Measurements from ENCODE around the gene SCAPER.

Gene SCAPER

DNA sequence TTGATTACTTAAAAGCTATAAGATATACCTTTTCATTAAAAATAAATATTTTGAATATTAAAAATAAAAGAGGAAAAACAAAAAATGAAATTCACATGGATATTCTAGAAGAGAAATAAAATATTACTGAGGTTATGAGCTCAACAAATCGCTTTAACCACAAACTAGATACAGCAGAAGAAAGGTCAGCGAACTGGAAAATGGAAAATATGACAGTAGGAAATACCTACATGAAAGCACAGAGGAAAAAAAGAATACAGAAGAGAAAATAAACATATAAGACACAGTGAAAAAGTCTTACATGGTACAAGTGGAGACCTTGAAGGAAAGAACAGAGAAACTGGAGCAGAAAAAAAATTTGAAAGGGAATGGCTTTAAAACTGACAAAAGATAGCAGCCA, 33.2 kb downstream of the SCAPER start:
- DNase-seq (ENCODE audit: low spot score) = no peak
- Histone ChIP-seq H3K27ac (ENCODE audit: poor library complexity, severe bottlenecking) (no peak overlapping the region), H3K4me1 (ENCODE audit: insufficient read depth, poor library complexity, severe bottlenecking) (no peaks in the 10 kb centered on the region), H3K9me3 (ENCODE audit: severe bottlenecking) (no peaks in the 10 kb centered on the region), H3K27me3 (ENCODE audit: insufficient read depth, poor library complexity, severe bottlenecking) (no peaks in the 10 kb centered on the region), H3K4me3 (ENCODE audit: severe bottlenecking) (no peak overlapping the region), H3K36me3 (ENCODE audit: low read depth) (peaks cover 18% of the 10 kb centered on the region)
- no peak for ATAC-seq (ENCODE audit: low read depth)
- TF ChIP-seq, protein P1, sequence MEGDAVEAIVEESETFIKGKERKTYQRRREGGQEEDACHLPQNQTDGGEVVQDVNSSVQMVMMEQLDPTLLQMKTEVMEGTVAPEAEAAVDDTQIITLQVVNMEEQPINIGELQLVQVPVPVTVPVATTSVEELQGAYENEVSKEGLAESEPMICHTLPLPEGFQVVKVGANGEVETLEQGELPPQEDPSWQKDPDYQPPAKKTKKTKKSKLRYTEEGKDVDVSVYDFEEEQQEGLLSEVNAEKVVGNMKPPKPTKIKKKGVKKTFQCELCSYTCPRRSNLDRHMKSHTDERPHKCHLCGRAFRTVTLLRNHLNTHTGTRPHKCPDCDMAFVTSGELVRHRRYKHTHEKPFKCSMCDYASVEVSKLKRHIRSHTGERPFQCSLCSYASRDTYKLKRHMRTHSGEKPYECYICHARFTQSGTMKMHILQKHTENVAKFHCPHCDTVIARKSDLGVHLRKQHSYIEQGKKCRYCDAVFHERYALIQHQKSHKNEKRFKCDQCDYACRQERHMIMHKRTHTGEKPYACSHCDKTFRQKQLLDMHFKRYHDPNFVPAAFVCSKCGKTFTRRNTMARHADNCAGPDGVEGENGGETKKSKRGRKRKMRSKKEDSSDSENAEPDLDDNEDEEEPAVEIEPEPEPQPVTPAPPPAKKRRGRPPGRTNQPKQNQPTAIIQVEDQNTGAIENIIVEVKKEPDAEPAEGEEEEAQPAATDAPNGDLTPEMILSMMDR (IDR thresholded peaks at IDR 0.05; ENCODE audit: poor library complexity, severe bottlenecking) = no peak

DNA sequence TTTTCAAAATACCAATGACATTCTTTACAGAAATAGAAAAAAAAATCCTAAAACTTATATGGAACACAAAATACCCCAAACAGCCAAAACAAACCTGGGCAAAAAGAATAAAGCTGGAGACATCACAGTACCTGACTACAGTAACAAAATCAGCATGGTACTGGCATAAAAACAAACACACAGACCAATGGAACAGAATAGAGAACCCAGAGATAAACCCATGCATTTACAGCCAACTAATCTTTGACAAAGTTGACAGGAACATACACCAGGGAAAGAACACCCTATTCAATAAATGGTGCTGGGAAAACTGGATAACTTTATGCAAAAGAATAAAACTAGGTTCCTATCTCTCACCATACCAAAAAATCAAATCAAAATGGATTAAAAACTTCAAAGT, 36.4 kb downstream of the SCAPER start:
- H3K4me3 ChIP-seq (ENCODE audit: severe bottlenecking) = no peak overlapping the region
- no peaks in the 10 kb centered on the region for H3K36me3 ChIP-seq (ENCODE audit: low read depth)
- H3K4me1 ChIP-seq (ENCODE audit: insufficient read depth, poor library complexity, severe bottlenecking) = no peaks in the 10 kb centered on the region
- no peak for ATAC-seq (ENCODE audit: low read depth)
- no peaks in the 10 kb centered on the region for H3K27me3 ChIP-seq (ENCODE audit: insufficient read depth, poor library complexity, severe bottlenecking)
- TF ChIP-seq, protein P1 (IDR thresholded peaks at IDR 0.05; ENCODE audit: poor library complexity, severe bottlenecking) = no peak
- DNase-seq (ENCODE audit: low spot score) = no peak
- no peaks in the 10 kb centered on the region for H3K9me3 ChIP-seq (ENCODE audit: severe bottlenecking)
- no peak overlapping the region for H3K27ac ChIP-seq (ENCODE audit: poor library complexity, severe bottlenecking)

DNA sequence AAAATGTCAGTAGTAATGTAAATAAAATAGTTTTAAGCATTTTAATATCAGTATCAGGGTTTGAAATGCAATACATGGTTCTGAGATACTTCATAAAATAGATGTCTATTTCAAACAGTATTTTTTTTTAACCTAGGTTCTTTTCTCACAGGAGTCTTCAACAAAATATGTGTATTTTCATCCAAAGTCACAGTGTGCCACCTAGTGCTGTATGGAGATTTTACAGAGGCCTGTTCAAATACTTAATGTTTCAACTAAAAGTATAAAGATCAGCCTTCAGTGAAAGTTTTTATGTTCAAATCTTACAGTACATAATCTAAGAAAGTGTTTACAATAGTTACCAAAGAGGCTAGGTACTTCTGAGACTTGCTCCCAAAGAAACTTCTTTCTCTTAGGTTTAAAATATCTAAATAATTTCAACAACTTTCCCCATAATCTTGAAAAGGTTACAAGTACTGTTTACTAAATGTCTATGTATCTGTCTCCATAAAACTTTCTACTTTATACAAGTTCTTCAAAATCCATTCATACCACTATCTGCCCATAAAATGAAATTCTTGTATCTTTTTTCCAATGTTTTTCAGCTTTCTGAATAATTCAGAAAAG, 38.3 kb downstream of the SCAPER start:
- DNase-seq (ENCODE audit: low spot score) = no peak
- no peaks in the 10 kb centered on the region for H3K27me3 ChIP-seq (ENCODE audit: insufficient read depth, poor library complexity, severe bottlenecking)
- no peak overlapping the region for H3K27ac ChIP-seq (ENCODE audit: poor library complexity, severe bottlenecking)
- H3K9me3 ChIP-seq (ENCODE audit: severe bottlenecking) = no peaks in the 10 kb centered on the region
- peaks cover 4% of the 10 kb centered on the region; the same call in 1 of the 2 replicates for H3K36me3 ChIP-seq (ENCODE audit: low read depth)
- no peaks in the 10 kb centered on the region for H3K4me1 ChIP-seq (ENCODE audit: insufficient read depth, poor library complexity, severe bottlenecking)
- no peak overlapping the region for H3K4me3 ChIP-seq (ENCODE audit: severe bottlenecking)
- TF ChIP-seq, protein P1 (IDR thresholded peaks at IDR 0.05; ENCODE audit: poor library complexity, severe bottlenecking) = peak; percentile 89
- peak; percentile 52; the same call in 2 of the 3 replicates for ATAC-seq (ENCODE audit: low read depth)

DNA sequence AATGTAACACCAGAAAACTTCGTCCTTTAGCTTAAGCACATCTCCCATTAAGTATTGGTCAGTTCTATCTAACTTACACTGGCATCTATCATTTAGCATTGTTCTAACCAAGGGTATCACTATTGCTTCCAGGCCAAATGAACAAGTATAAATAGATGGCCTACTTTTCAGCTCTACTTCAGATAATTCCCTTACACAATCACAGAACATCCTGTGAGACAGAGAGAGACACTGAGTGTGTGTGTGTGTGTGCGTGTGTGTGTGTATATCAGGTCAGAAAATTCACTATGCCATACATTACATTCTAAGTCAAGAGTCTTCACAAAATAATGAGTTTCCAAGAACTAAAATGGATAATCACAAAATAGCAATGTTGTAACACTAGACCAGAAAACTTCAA, 39.1 kb downstream of the SCAPER start:
- DNase-seq (ENCODE audit: low spot score) (no peak), ATAC-seq (ENCODE audit: low read depth) (0 out of 3 replicates have a peak, but pooled peaks have one; percentile 21)
- H3K27ac ChIP-seq (ENCODE audit: poor library complexity, severe bottlenecking) = no peak overlapping the region
- no peak overlapping the region for H3K4me3 ChIP-seq (ENCODE audit: severe bottlenecking)
- no peaks in the 10 kb centered on the region for H3K9me3 ChIP-seq (ENCODE audit: severe bottlenecking)
- no peaks in the 10 kb centered on the region for H3K27me3 ChIP-seq (ENCODE audit: insufficient read depth, poor library complexity, severe bottlenecking)
- no peaks in the 10 kb centered on the region for H3K4me1 ChIP-seq (ENCODE audit: insufficient read depth, poor library complexity, severe bottlenecking)
- TF ChIP-seq, protein P1 (IDR thresholded peaks at IDR 0.05; ENCODE audit: poor library complexity, severe bottlenecking) = no peak
- H3K36me3 ChIP-seq (ENCODE audit: low read depth) = peaks cover 4% of the 10 kb centered on the region; the same call in 1 of the 2 replicates

DNA sequence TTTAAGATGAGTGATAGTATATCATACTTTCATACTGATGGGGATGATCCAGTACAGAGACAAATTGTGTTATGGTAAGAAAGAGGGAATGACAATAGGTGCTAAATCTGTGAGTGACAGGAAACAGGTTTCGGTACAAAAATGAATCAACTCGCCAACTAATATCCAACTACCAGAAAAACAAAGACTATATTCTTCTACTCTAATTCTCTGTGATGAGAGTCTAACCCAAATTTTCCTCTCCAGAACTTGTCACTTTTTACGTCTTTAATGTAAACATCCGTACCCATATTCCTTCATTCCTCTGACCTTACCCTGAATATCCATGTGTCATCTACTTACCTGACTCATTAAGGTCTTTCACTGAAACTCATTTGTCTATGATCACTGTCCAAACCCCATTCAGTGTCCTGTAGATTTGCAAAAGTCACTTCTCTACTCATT, 39.6 kb downstream of the SCAPER start:
- no peak for DNase-seq (ENCODE audit: low spot score)
- TF ChIP-seq, protein P1 (IDR thresholded peaks at IDR 0.05; ENCODE audit: poor library complexity, severe bottlenecking) = no peak

More for the DNA sequence above, 39.6 kb downstream of the SCAPER start:
- no peaks in the 10 kb centered on the region for H3K4me1 ChIP-seq (ENCODE audit: insufficient read depth, poor library complexity, severe bottlenecking)
- ATAC-seq (ENCODE audit: low read depth) = peak; percentile 59; the same call in 1 of the 3 replicates
- H3K9me3 ChIP-seq (ENCODE audit: severe bottlenecking) = no peaks in the 10 kb centered on the region
- H3K36me3 ChIP-seq (ENCODE audit: low read depth) = peaks cover 4% of the 10 kb centered on the region; the same call in 1 of the 2 replicates
- no peaks in the 10 kb centered on the region for H3K27me3 ChIP-seq (ENCODE audit: insufficient read depth, poor library complexity, severe bottlenecking)
- no peak overlapping the region for H3K27ac ChIP-seq (ENCODE audit: poor library complexity, severe bottlenecking)
- no peak overlapping the region for H3K4me3 ChIP-seq (ENCODE audit: severe bottlenecking)
